ENCODE measurements around the gene RPL3. TPM values are rescaled to one million over a fixed set of nuclear protein-coding genes. Genes with fewer than 3 reads are reported as not detected.

Gene RPL3
- polyA plus RNA-seq, 1 donor (not counting 4 experiments of a cell fraction or from before 2014, with no cell fraction given) = 2,538 TPM

DNA sequence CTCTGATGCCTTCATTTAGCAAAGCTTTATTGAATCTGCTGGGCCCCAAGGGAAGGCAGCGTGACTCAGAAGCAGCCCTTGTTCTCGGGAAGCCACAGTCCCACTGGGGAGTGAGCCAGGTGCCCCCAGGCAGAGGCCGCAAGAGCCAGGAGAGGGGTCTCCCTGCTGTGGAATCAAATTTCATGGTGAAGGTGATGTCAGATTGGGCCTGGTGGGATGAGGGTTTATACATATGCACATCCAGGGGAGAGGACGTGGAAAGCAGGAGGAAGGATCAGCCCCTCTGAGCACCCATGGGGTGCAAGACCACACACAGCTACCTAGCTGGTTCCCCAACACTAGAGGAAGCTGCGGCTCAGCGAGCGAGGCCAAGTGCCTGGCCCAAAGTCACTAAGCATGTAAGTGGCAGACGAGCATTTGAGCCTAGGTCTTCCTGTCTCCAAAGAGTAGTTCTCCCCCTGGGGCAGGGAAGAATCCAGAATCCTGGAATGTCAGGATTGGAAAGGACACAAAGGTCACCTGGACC, 32.3 kb upstream of the RPL3 start:
- TF ChIP-seq, protein P1, sequence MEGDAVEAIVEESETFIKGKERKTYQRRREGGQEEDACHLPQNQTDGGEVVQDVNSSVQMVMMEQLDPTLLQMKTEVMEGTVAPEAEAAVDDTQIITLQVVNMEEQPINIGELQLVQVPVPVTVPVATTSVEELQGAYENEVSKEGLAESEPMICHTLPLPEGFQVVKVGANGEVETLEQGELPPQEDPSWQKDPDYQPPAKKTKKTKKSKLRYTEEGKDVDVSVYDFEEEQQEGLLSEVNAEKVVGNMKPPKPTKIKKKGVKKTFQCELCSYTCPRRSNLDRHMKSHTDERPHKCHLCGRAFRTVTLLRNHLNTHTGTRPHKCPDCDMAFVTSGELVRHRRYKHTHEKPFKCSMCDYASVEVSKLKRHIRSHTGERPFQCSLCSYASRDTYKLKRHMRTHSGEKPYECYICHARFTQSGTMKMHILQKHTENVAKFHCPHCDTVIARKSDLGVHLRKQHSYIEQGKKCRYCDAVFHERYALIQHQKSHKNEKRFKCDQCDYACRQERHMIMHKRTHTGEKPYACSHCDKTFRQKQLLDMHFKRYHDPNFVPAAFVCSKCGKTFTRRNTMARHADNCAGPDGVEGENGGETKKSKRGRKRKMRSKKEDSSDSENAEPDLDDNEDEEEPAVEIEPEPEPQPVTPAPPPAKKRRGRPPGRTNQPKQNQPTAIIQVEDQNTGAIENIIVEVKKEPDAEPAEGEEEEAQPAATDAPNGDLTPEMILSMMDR (optimal IDR thresholded peaks at IDR 0.05 in 1 of 3, IDR thresholded peaks at IDR 0.05 in 1 of 3, conservative IDR thresholded peaks at IDR 0.05 in 1 of 3; ENCODE audit: extremely low read depth in 1 of 3, insufficient read depth in 2 of 3, low read length in 3 of 3) = no peak
- TF ChIP-seq EZH2 (IDR thresholded peaks at IDR 0.05; ENCODE audit: low read length) = no peak

DNA sequence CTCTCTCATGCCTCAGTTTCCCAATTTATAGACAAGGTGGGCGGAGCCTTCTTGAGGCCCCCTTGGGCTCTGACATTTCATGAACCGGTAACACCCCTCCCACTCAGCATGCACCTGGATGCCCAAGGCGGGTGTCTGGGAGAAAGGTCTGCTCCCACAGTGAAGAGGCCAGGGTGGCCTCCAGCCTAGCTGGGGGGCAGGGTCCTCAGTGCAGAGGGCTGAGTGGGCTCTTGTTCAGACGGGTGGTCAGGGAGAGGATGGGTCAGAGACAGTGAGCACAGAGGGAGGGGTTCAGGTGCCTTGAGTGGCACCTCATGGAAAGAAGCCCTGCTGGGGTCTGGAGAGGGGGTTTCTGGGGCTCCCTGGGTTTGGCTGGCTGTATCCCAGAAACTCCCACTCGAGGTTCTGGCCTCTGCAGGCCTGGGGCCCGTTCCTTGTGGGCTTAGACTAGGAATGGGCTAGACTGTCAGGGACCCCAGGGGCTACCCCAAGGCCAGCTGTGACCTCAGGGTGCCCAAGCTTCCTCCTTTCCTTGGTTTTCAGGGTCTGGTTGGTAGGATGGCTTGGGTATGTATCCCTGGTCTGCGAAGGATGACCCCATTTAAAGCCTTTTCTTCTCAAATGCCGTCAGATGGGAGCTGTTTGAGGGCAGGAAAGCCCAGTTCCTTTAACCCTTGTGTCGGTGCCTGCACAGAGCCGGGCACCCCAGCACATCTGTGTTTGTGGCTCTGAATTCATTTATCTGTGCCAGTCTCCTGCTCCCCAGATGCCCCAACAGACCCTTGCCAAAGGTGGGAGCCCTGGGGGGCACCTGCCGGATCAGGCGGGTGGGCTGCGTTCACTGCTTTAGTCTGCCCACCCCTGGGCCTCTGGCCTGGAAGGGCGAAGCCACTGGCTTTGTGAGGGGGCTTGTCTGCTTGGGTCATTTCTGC, 31.6 kb upstream of the RPL3 start:
- Histone ChIP-seq H3K4me3 (ENCODE audit: control insufficient read depth in 2 of 3, extremely low read depth in 1 of 3, insufficient read depth in 2 of 3, low read depth in 1 of 3, low read length in 3 of 3) (no peak overlapping the region), H3K9ac (ENCODE audit: control insufficient read depth, extremely low read depth, insufficient read depth, low read length) (no peak overlapping the region), H3K4me1 (ENCODE audit: control insufficient read depth, extremely low read depth, insufficient read depth, low read length) (peaks cover 25% of the 10 kb centered on the region), H3K79me2 (ENCODE audit: control insufficient read depth, insufficient read depth, low read length) (no peaks in the 10 kb centered on the region), H3K9me1 (ENCODE audit: control insufficient read depth, extremely low read depth, insufficient read depth, low read length) (no peaks in the 10 kb centered on the region), H3K36me3 (ENCODE audit: control insufficient read depth in 2 of 2, extremely low read depth in 1 of 2, insufficient read depth in 2 of 2, low read length in 2 of 2) (no peaks in the 10 kb centered on the region), H4K20me1 (ENCODE audit: control insufficient read depth, extremely low read depth, insufficient read depth, low read length) (peaks cover 4% of the 10 kb centered on the region), H3K27me3 (ENCODE audit: control insufficient read depth, extremely low read depth, insufficient read depth, low read length) (peaks cover 6% of the 10 kb centered on the region), H3K27ac (ENCODE audit: control insufficient read depth, insufficient read depth, low read length) (no peak overlapping the region), H3K4me2 (ENCODE audit: control insufficient read depth, extremely low read depth, insufficient read depth, low read depth, low read length) (peak overlapping the region; percentile 16), H3K9me3 (ENCODE audit: control insufficient read depth, low read depth, low read length) (no peaks in the 10 kb centered on the region), H2AFZ (ENCODE audit: control insufficient read depth, low read length) (no peak overlapping the region)
- DNase-seq (ENCODE audit: low read depth, low spot score) = no peak
- TF ChIP-seq EZH2 (IDR thresholded peaks at IDR 0.05; ENCODE audit: low read length) = peak; percentile 62
- TF ChIP-seq, protein P1 (optimal IDR thresholded peaks at IDR 0.05 in 1 of 3, IDR thresholded peaks at IDR 0.05 in 1 of 3, conservative IDR thresholded peaks at IDR 0.05 in 1 of 3; ENCODE audit: extremely low read depth in 1 of 3, insufficient read depth in 2 of 3, low read length in 3 of 3) = no peak
- dilution Hi-C loops (cut with MboI; ENCODE audit: extremely low pct_ligation_motif_present, low sequenced_read_pairs) = no loop called here
- peak; percentile 32 for FAIRE-seq

More for the DNA sequence above, 32.3 kb upstream of the RPL3 start:
- Histone ChIP-seq H3K4me2 (ENCODE audit: control insufficient read depth, extremely low read depth, insufficient read depth, low read depth, low read length) (peak overlapping the region; percentile 2), H3K9me1 (ENCODE audit: control insufficient read depth, extremely low read depth, insufficient read depth, low read length) (no peaks in the 10 kb centered on the region), H3K27me3 (ENCODE audit: control insufficient read depth, extremely low read depth, insufficient read depth, low read length) (peaks cover 6% of the 10 kb centered on the region), H3K36me3 (ENCODE audit: control insufficient read depth in 2 of 2, extremely low read depth in 1 of 2, insufficient read depth in 2 of 2, low read length in 2 of 2) (no peaks in the 10 kb centered on the region), H3K27ac (ENCODE audit: control insufficient read depth, insufficient read depth, low read length) (no peak overlapping the region), H4K20me1 (ENCODE audit: control insufficient read depth, extremely low read depth, insufficient read depth, low read length) (peaks cover 4% of the 10 kb centered on the region), H3K9ac (ENCODE audit: control insufficient read depth, extremely low read depth, insufficient read depth, low read length) (no peak overlapping the region), H3K4me1 (ENCODE audit: control insufficient read depth, extremely low read depth, insufficient read depth, low read length) (peaks cover 29% of the 10 kb centered on the region), H3K4me3 (ENCODE audit: control insufficient read depth in 2 of 3, extremely low read depth in 1 of 3, insufficient read depth in 2 of 3, low read depth in 1 of 3, low read length in 3 of 3) (no peak overlapping the region), H3K79me2 (ENCODE audit: control insufficient read depth, insufficient read depth, low read length) (no peaks in the 10 kb centered on the region), H3K9me3 (ENCODE audit: control insufficient read depth, low read depth, low read length) (no peaks in the 10 kb centered on the region), H2AFZ (ENCODE audit: control insufficient read depth, low read length) (no peak overlapping the region)
- DNase-seq (ENCODE audit: low read depth, low spot score) (no peak), FAIRE-seq (peak; percentile 61)
- dilution Hi-C loops (cut with MboI; ENCODE audit: extremely low pct_ligation_motif_present, low sequenced_read_pairs) = no loop called here
